ENCODE results near the gene BICDL2.
"Not testable (repeated sequence)": the region's sequence is repeated elsewhere in the genome, so short reads cannot be mapped to it uniquely, and the experiment has no call there.

Gene BICDL2, protein sequence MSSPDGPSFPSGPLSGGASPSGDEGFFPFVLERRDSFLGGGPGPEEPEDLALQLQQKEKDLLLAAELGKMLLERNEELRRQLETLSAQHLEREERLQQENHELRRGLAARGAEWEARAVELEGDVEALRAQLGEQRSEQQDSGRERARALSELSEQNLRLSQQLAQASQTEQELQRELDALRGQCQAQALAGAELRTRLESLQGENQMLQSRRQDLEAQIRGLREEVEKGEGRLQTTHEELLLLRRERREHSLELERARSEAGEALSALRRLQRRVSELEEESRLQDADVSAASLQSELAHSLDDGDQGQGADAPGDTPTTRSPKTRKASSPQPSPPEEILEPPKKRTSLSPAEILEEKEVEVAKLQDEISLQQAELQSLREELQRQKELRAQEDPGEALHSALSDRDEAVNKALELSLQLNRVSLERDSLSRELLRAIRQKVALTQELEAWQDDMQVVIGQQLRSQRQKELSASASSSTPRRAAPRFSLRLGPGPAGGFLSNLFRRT

DNA sequence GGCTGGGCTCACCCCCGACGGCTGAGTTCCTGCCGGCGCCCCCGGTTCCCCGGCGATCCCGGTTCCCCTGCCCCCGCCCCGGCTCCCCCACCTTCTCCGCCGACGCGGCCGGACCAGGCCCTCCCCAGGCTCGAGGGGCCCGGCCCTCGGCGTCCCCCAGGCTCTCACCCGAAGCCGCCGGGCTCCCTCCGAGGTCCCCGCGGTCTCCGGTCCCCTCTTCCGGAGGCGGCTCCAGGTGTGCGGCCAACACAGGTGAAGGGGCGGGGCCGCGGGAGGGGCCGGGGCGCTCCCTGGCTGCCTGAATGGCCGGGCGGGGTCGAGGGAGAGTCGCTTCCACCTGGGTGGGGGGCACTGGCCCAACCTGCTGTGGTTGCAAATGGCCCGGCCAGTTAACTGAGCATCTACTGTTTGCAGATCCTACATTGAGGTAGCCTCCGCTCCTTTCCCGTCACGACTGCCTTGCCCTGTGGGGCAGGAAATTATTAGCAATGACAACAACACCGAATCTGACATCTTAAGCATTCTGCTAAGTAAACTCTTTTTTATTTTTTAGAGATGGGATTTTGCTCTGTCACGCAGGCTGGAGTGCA is at the start of gene BICDL2:
BICDL2 (minus strand) TSS at position 219 of the 590 bp plus-strand sequence. CDS start 1,448 bp downstream, outside the sequence.
- no peak for DNase-seq

DNA sequence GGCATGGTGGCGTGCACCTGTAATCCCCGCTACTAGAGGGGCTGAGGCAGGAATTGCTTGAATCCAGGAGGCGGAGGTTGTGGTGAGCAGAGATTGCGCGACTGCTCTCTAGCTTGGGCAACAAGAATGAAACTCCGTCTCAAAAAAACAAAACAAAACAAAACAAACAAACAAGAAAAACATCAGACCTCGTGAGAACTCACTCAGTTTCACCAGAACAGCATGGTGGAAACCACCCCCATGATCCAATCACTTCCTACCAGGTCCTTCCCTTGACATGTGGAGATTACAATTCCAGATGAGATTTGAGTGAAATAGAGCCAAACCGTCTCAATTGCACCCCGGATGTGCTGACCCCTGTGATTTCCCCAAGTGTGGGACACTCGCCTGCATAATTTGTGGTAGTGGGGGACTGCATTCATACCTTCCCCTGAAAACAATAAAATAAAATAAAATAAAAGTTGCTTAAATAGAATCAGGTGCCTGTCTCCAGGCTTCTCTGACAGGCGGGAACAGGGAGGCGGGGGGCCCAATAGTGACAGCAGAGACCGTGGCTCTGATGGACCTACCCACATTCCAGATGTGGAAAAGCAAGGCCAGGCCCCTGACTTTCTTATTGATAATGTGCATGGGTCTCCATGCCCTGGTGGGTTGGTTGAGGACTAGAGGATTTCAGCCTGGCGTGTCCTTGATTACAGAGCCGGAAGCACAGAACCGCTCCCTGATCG is 49.3 kb upstream of the BICDL2 start:
- DNase-seq = no peak

DNA sequence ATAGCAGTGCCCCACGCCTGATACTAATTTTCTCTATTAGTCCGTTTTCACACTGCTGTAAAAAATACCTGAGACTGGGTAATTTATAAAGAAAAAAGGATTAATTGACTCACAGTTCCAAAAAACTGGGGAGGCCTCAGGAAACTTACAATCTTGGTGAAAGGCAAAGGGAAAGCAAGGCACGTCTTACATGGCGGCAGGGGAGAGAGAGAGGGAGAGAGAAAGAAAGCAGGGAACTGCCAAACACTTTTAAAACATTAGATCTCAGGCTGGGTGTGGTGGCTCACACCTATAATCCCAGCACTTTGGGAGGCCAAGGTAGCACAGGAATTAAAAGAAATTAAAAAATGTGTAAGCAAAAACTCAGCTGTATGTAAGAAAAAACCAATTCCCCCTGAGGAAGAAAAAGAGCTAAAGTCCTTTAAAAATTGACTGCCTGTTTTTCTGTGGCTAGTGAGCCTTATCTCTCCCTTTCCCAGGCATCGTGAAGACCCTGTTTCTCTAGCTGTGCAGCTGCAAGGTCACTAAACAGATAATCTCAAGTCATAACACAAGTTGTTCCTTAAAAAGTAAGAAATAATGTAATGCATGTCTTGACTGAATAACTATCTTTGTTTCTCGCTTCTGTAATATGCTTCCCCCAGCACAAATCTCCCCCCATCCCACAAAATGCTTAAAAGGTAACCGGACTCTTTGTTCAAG is 48.4 kb upstream of the BICDL2 start:
- no peak for DNase-seq

DNA sequence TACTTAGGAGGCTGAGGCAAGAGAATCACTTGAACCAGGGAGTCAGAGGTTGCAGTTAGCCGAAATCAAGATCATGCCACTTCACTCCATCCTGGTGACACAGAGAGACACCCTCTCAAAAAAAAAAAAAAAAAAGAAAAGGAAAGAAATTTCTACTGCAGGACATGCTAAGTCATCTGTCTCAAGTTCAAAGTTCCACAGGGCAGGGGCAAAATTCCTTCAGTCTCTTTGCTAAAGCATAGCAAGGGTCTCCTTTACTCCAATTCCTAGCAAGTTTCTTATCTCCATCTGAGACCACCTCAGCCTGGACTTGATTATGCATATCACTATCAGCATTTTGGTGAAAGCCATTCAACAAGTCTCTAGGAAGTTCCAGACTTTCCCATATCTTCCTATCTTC is 47.7 kb upstream of the BICDL2 start:
- DNase-seq = no peak

DNA sequence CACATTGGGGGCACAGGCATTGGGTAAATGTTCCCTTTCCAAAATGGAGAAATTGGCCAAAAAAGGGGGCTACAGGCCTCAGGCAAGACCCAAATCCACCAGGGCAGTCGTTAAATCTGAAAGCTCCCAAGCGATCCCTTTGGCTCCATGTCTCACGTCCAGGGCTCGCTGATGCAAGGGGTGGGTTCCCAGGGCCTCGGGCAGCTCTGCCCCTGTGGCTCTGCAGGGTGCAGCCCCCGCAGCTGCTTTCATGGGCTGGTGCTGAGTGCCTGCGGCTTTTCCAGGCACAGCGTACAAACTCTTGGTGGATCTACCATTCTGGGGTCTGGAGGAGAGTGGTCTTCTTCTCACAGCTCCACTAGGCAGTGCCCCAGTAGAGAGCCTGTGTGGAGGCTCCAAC is 46.7 kb upstream of the BICDL2 start:
- not testable (repeated sequence) for DNase-seq

DNA sequence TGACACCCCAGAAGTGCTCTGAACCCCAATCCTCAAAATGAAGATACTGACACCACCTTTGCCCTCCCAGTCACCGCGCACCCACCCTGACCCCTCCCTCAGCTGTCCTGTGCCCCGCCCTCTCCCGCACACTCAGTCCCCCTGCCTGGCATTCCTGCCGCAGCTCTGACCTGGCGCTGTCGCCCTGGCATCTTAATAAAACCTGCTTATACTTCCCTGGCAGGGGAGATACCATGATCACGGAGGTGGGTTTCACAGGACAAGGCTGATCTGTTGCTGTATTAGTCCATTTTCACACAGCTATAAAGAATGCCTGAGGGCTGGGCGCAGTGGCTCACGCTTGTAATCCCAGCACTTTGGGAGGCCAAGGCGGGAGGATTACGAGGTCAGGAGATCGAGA is 45.2 kb upstream of the BICDL2 start:
- not testable (repeated sequence) for DNase-seq

DNA sequence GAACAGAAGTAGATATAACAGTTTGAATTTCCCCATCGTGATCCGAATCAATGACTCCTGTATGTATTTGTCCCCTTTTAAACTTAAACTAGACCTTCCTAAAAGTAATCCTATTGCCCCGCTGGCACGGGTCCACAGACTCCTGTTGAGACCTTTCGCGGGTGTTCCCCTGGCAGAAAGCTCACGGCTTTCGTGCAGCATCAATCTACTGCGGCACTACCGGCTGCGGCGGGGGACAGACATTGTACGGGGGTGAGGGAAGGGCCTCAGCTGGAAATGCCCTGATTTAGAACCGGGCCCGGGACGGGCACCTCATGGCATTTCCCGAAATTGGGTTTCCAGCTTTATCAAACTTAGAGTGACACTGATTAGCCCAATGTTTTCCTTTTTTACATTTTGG is 43.3 kb upstream of the BICDL2 start:
- no peak for DNase-seq

DNA sequence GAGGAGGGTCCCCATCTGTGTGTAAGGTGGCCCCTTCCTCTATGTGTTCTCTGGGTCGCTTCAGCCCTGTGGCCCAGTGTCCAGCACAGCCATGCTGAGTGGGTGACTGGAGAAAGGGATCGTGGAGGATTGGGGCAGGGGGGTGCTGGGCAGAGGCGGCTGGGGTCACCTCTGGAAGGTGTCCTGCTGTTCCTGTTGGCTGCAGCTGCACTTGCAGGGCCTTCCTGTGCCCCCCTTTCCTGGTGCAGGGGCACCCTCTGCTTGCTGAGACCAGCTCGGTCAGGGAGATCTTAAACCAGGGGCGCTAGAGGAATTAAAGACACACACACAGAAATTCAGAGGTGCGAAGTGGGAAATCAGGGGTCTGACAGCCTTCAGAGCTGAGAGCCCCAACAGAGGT is 39.8 kb upstream of the BICDL2 start:
- no peak for DNase-seq

DNA sequence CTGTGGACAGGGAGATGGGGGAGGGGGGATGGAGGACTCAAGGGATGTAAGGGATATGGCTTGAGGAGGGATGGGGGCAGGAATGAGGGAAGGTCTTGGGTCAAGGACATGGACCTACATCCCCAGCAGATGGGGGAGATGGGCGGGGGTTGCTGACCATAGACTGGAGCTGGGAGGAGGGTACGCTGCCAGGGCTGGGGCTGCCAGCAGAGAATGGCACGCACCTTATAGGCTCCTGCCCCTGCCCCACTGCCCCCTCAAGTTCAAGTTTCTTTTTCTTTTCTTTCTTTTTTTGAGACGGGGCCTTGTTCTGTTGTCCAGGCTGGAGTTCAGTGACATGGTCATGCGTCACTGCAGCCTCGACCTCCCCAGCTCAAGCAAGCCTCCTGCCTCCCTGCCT is 39.2 kb upstream of the BICDL2 start:
- not testable (repeated sequence) for DNase-seq

DNA sequence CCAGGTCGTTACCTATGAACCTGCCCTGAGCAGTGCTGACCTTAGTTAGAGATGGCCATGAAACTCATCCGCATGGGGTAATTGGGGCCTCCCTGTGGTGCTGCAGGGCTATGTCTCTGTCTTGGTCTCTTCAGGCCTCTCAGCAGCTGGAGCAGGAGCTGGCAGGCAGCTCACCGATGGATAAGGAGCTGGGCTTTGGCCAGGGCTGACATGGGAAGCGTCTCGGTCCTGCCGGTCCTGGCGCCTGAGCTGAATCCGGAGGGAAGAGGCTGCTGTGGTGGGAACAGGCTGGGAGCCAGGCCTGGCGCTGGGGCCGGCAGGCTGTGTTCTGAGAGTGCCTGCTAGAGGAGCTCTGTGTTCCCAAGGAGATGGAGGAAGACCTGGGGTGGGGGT is 38.8 kb upstream of the BICDL2 start:
- DNase-seq = no peak

DNA sequence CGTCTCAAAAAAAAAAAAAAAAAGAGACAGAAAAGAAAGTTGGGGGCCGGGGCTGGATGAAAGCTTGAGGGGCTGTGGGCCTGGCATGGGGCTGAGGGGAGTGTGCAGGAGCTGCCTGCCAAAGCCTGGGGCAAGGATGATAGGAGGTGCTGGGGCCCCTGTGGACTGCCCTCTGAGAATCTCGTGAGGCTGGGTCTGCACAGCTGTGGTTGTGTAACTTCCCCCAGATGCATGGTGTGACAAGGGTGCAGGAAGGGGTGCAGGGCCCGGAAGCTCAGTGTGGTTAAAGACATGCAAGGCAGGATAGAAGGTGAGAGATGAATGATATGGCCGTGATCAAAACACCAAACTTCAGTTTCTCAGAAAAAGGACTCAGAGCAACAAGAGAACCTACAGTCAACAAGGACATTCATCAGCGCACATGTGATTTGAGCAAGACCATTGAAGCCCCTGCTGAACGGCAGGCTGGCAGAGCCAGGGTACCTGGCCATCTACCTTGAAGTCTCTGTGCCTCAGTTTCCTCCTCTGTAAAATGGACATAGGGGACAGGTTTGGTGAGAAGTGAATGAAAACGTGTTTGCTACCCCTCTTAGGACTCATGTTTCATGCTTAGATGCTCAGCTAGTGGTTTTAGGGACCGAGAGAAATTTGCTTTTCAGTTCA is 38.2 kb upstream of the BICDL2 start:
- DNase-seq = peak; percentile 56

DNA sequence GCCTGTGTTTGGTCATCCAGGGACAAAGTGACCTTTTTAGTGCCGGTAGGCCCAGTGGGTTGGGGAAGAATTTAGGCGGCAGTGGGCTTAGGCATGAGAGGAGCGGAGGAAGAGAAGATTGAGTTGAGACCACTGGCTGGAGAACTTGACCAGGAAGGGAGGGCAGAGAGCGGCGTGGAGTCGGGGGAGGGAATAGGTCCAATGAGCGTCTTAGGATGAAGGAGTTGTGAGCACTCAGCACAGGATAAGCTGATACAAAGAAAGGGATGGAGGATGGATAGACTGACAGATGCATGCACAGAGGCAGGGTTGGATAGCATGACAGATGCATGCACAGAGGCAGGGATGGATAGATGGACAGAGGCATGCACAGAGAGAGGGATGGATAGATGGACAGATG is 36.7 kb upstream of the BICDL2 start:
- DNase-seq = no peak

DNA sequence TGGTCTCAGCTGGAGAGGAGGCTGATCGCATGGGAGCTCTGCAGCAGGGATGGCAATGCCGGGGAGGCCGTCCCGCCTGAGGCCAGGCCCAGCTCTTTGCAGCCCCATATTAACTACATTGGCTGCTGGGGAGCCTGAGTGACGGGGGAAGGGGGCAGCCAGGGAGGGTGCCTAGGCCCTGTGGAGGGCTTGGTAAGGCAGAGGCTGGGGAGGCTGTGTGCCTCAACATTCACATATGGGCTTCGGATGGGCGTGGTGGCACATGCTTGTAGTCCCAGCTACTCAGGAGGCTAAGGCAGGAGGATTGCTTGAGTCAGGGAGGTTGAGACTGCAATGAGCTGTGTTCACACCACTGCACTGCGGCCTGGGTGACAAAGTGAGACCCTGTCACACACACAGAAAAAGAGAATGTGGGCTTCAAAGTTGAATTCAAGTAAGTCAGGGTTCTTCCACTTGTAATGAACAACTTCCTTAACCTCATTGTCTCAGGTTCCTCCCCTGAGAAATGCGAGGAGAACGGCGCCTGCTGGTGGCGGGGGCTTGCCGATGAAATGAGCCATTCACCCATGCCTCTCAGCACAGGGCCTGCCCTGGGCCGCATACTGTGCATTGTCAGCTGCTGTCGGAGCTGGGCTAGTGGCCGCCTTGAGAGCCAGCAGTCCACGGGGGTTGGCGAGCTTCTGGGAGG is 36.0 kb upstream of the BICDL2 start:
- not testable (repeated sequence) for DNase-seq

DNA sequence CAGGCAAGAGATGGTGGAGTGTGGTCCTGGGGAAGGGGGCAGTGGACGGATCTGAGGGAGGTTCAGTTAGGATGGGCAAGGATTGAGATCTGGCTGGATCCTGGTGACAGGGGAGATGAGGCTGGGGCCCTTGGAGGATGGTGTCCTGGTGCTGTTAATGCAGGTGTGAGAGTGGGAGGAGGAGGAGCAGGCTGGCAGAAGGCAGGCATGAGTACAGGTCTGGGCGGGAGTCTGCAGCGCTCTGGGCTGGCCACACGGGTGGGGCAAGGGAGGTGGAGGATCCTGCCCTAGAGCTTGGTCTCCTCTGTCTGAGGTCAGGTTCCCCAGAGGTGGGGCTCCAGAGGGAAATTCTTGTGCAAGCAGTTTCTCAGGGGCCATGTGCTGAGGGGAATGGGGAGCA is 35.4 kb upstream of the BICDL2 start:
- not testable (repeated sequence) for DNase-seq

DNA sequence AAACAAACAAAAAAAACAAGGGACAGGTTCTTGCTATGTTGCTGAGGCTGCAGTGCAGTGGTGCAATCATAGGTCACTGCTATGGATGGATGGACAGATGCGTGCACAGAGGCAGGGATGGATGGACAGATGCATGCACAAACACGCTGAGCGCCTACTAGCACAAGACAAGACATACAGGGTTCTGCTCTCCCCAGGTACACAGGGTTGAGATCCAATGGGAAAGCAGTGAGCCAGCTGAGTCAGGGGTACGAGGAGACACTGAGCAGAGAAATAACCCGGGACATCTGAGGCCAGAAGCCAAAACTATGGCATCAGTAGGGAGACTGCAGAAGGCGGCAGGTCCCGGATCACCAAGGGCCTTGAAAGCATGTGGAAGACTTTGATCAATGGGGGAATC is 34.9 kb upstream of the BICDL2 start:
- no peak for DNase-seq

DNA sequence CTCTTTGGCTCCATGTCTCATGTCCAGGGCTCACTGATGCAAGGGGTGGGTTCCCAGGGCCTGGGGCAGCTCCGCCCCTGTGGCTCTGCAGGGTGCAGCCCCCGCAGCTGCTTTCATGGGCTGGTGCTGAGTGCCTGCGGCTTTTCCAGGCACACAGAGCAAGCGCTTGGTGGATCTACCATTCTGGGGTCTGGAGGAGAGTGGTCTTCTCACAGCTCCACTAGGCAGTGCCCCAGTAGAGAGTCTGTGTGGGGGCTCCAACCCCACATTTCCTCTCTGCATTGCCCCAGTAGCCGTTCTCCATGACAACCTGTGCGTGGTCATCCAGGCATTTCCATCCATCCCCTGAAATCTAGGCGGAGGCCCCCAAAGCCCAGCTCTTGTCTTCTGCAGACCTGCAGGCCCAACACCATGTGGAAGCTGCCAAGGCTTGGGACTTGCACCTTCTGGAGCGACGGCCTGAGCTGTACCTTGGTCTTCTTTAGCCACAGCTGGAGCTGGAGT is 33.9 kb upstream of the BICDL2 start:
- no peak for DNase-seq

DNA sequence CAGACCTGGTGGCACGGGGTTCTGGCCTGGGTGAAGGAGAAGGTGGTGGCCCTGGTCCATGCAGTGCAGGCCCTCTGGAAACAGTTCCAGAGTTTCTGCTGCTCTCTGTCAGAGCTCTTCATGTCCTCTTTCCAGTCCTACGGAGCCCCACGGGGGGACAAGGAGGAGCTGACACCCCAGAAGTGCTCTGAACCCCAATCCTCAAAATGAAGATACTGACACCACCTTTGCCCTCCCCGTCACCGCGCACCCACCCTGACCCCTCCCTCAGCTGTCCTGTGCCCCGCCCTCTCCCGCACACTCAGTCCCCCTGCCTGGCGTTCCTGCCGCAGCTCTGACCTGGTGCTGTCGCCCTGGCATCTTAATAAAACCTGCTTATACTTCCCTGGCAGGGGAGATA is 32.4 kb upstream of the BICDL2 start:
- DNase-seq = not testable (repeated sequence)

DNA sequence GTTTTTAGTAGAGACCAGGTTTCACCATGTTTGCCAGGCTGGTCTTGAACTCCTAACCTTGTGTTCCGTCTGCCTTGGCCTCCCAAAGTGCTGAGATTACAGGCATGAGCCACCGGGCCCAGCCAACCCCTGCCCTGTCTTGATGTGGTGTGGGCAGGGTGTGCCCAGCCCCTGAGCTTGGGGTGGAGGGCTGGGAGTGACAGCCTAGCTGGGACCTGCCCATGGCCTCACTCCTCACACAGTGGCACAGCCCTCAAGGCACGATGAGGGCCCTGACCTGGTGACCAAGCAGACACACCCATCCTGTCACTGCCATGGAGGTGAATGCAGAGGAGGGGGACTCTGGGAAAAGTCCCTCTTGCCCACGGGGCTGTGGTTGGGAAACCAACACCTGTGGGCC is 31.7 kb upstream of the BICDL2 start:
- no peak for DNase-seq

DNA sequence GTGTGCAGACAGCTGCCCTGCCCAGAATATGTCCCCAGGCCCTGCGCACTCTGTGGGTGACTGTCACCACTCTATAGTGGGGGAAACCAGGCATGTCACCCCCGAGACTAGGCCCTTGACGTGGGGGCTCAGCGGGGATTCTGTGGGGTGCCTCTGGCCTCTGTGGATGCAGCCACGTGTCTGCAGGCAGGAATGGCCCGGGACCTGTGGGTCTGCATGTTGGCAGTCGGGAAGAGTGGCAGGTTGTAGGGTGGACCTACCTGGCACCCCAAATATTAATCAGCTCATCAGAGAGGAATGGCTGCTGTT is 29.6 kb upstream of the BICDL2 start:
- DNase-seq = no peak

DNA sequence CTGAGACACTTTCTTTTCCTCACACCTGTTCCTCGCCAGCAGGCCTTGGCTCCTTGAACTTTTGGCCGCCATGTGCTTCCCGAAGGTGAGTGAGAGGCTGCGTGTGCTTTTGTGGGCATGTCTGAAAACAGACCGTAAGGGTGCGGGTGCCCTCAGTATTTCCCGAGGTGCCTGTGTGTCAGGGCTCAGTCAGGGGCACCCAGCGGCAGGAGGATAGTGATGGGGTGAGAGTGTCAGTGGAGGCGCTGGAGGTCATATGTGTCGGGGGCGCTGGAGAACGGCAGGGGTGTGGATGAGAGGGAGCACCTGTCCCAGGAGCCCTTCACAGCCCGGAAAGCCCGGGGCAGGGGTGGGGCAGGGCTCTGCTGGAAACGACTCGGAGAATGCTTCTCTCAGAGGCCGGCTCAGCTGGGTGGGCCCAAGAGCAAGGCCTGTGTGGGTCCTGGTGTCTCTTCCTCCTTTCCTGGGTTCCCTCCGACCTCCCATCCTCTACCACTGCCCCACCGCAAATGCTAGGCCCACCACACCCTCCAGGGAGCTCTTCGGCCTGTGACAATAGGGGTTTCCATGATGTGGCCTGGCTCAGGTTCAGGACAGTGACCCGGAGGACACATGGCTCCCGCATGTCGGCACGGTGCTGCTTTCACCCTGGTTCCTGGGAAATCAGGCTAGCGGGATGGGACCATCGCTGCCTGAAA is 29.1 kb upstream of the BICDL2 start:
- no peak for DNase-seq

DNA sequence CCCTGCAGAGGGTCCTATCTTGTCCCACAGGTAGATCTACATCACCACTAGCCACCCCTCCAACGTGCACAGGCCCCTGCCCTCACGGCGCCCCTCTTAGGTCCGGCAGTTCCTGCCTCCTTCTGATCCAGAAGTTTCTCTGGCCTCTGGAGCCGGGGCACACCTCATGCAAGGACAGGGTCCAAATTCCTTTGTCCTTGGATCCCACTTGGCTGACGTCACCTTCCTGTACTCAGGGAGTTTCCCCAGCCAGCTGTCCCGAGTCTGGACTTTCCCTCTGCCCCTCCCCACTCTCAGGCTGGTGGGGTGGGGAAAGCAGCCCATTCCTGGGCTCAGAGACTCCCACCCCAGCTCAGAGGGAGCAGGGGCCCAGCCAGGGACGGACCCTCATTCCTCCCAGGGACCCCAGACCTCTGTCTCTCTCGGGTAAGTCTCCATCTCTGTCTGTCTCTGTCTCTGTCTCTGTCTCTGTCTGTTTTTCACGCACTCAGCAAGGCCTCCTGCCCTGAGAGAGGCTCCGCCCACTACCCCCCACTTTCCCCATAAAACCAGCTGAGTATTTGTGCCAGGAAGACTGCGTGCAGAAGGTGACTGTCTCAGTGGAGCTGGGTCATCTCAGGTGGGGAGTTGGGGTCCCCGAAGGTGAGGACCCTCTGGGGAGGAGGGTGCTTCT is 28.5 kb upstream of the BICDL2 start, which contains the start of gene IL32:
IL32 (plus strand) TSS at position 572 of the 673 bp plus-strand sequence. CDS start 172 bp downstream, outside the sequence.
- DNase-seq = no peak
